Fibroblast of skin of right biceps (primary cell): ENCODE results near the gene HS2ST1.
A peak's percentile ranks its signal among the peaks of the same experiment; 100 is the strongest.

Source experiments
- DNase-seq: peaks from one replicate; pipeline ENCODE4 v3.0.0-alpha.2; 2013

The HS2ST1 gene

DNA sequence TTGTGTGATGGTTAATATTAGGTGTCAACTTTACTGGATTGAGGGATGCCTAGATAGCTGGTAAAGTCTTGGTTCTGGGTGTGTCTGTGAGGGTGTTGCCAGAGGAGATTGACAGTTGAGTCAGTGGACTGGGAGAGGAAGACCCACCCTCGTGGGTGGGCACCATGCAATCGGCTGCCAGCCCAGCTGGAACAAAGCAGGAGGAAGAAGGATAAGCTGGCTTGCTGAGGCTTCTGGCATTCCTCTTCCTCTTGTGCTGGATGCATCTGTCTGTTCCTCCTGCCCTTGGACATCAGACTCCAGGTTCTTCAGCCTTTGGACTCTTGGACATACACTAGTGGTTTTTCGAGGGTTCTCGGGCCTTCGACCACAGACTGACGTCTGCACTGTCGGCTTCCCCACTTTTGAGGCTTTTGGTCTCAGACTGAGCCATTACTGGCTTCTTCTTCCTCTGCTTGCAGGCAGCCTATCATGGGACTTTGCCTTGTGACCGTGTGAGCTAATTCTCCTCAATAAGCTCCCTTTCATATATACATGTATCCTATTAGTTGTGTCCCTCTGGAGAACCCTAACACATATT is 230.0 kb downstream of the HS2ST1 start:
- DNase-seq: no peak

DNA sequence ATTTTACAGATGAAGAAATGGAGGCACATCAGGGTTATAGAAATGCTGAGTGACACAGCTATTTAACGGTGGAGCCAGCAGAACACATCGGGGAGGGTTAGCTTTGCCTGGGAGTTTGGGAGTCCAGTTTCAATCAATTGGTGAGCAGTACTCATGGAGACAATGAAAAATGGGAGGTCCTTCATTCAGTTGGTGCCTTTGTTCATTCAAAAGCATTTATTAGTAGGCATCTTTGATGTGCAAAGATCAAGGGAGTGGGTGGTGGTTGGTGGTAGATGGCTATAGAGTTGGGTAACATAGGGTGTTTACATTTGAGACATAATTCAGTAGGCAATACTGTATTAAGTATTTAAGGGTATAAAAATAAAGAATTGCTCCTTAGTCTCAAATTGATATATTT is 230.5 kb downstream of the HS2ST1 start:
- no peak for DNase-seq

GRCh38 chr1:87146538-87146937 is 232.1 kb downstream of the HS2ST1 start:
- no peak for DNase-seq

- no peak for DNase-seq
Observed at GRCh38 chr1:87146986-87147385, 232.6 kb downstream of the HS2ST1 start.

GRCh38 chr1:87147851-87148250 is 233.4 kb downstream of the HS2ST1 start:
- DNase-seq: no peak

DNA sequence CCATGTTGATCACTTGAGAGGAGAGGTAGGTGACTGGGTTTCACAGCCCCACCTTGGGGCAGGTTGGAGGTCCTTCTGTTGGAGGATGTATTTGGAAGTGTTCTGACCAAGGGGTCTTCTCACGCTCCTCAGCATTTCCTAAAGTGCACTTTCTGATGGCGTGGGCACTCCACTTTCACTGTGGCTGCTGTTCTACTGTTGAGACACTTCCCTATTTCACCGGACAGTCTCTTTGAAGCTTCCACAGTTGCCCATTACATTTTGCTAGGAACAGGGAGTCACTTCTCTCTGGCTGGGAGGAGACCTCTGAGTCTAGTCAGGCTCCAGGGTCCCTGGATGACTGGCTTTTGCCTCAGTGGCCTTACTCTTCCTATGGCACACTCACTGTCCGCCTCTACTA is 234.2 kb downstream of the HS2ST1 start:
- no peak for DNase-seq

DNA sequence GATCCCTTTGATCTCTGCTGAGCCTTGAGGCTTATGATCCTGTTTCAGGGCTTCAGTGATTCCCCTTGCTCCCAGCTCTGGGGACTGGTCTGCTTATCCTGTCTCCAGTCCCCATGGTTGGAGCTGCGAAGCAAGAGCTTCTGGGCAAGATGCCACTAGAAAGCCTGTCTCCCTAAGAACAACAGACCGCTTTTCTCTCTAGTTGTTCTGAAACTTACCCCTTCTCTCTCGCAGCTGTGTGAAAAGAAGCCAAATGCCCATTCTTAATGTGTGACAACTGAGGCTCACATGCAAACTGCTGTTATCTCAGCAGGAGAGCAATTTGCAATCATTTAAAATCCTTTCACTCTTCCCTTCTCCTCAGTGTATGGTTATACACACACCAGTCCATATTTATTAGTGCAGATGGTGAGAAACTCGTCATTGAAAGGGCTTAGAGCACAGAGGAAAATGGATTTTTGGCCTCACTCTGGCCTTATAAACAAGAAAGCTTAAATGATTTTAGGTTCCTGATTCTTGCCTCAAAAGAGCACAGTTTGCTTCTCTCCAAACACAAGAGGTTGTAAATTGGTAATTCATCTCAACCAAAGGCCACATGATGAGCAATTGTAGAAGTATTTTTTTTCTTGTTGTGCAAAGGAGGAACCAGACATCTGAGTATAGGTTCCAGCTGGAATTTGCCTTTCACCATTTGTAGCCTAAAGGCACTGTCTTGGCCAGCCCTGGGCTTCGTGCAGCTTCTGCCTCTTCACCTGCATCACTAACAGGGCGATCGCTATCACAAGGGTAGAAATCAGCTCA is 235.0 kb downstream of the HS2ST1 start:
- DNase-seq: peak; percentile 74

GRCh38 chr1:87150143-87150542 is 235.7 kb downstream of the HS2ST1 start:
- DNase-seq: no peak

DNA sequence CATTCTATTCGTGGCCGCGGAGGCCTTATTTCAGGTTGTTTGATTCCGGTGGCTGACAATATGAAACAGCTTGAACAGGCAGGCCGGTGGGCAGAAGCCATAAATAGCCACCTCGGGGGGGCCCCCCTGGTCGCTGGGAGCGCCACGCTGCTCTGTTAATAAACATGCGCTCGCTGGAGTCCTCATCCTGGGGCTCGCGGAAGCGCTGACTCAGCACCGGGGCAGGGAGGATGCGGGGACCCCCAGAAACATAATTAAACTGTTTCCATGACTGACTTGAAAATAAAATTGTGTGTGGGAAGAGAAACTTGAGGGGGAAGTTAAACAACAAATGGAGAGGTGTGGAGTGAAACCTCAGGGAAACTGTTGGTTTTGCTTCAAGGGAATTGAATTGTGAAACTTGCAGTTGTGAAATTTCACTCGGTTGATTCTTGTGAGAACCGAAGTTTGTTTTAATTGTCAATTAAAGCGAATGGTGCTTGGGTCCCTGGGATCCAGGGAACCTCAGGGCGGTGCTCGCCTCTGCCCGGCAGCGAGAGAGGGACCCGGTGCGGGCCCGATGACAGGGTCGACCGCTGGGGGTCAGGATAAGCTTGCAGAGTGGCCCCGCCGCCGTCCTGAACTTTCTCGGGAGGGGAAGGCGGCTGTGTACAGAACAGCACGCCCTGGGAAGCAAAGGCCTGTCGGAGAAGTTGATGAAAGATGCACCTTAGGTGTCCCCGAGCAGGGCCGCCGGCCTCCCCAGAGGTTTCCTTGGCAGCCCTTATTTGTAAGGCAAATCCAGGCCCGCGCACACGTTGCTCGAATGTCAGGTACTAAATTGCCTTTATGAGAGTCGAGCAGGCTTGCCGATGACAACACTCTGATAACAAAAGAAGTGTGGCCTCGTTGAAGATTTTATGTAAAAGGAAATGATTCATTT is 237.3 kb downstream of the HS2ST1 start:
- DNase-seq: peak; percentile 71

GRCh38 chr1:87154384-87154783 is 239.9 kb downstream of the HS2ST1 start:
- DNase-seq: no peak

GRCh38 chr1:87155170-87155569 is 240.7 kb downstream of the HS2ST1 start:
- DNase-seq: no peak

- no peak for DNase-seq
Observed at GRCh38 chr1:87155648-87156047, 241.2 kb downstream of the HS2ST1 start.

DNA sequence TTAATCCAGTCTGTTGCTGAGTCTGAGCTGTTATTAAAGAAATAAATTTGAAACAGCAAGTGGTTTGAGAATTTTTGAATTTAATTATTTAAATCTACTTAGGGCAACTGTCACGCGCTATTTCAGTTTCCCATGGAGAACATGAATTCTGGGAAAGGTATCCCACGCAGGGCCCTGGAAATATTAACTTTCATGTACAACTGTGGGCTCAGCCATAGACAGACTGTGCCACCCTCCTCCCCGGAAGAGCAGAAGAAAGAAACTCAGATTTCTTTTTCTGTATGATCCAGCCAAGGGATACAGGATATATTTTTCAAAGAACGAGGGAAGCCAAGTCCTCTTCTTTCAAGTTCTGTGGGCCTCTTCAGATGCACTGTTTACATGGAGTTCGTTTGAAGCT is 241.7 kb downstream of the HS2ST1 start:
- no peak for DNase-seq

DNA sequence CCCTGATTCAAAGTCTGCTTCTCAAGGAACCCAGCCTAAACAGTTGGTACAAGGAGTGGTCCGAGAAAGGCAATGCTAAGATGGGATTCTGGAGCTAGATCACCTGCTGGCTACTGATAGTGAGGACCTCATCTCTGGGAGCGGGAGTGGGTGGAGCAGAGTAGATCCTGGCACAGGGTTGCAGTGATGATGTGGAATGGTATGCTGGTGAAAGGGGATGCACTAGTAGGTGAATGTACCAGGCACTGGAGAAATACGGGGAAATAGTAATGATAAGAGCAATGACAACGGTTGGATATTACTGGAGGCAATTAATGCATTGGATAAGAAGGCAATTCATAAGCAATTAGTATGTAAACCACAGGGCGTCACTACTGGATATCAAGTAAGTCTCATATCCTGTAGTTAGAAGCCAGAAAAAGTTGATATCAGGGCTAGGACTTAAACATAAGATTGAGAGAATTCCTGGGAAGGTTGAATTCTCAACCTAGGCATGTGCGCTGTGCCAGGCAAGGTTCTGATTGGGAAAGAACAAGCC is 245.0 kb downstream of the HS2ST1 start:
- no peak for DNase-seq
